HG03575 (cell line): ENCODE measurements around the gene CBR3.

Source experiments
- ATAC-seq: cut with Tn5 transposase; IDR thresholded peaks from one replicate; pipeline ENCODE4 v1.9.1; 2021; ENCODE audit not compliant: unreplicated experiment, insufficient number of reproducible peaks, low FRiP score; ENCODE audit errors: extremely low read depth

Gene CBR3

DNA sequence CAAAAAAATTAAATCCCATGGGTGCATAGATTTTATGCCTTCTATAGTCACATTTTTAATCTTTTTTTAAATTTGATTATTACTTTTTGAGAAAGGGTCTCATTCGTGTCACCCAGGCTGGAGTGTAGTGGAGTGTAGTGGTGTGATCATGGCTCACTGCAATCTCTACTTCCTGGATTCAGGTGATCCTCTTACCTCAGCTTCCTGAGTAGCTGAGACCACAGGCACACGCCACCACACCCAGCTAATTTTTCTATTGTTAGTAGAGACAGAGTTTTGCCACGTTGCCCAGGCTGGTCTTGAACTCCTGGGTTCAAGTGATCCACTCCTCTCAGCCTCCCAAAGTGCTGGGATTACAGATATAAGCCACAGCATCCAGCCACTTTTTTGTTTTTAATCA is 10.4 kb downstream of the CBR3 start:
- ATAC-seq: no peak

GRCh38 chr21:36147911-36148310 is 13.0 kb downstream of the CBR3 start:
- no peak for ATAC-seq

DNA sequence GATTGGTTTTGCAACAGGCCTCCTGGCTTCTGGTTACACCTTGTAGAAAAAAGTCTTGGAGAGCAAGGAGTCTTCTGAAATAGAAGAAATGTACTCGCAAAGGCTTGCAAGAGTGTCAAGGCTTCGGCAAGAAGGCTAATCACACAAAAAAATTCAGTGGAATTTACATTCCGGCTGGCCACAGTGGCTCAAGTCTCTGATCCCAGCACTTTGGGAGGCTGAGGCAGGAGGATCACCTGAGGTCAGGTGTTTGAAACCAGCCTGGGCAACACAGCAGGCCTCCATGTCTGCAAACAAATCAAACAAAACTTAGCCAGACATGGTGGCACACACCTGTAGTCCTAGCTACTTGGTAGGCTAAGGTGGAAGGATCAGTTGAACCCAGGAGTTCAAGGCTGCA is 14.0 kb downstream of the CBR3 start:
- ATAC-seq: no peak

- no peak for ATAC-seq
Observed at GRCh38 chr21:36149788-36150711, 15.2 kb downstream of the CBR3 start.

GRCh38 chr21:36155603-36156338 is 20.9 kb downstream of the CBR3 start:
- no peak for ATAC-seq

DNA sequence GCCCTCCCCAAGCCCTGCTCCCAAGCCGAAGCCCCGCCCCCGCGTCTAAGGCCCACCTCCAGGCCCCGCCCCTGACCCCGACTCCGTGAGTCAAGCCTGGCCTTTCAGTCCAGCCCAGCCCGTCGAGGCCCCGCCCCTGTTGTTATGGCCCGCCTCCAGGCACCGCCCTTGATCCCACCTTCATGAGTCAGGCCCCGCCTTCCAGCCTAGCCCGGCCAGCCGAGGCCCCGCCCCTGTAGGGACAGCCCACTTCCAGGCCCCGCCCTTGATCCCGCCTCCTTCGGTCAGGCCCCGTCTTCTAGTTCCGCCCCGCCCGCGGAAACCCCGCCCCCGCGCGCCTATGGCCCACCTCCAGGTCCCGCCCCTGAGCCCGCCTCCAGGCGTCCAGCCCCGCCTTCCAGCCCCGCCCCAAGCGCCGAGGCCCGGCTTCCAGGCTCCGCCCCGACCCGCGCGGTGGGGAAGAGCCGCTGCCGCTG is 21.5 kb downstream of the CBR3 start:
- peak; percentile 34 for ATAC-seq

DNA sequence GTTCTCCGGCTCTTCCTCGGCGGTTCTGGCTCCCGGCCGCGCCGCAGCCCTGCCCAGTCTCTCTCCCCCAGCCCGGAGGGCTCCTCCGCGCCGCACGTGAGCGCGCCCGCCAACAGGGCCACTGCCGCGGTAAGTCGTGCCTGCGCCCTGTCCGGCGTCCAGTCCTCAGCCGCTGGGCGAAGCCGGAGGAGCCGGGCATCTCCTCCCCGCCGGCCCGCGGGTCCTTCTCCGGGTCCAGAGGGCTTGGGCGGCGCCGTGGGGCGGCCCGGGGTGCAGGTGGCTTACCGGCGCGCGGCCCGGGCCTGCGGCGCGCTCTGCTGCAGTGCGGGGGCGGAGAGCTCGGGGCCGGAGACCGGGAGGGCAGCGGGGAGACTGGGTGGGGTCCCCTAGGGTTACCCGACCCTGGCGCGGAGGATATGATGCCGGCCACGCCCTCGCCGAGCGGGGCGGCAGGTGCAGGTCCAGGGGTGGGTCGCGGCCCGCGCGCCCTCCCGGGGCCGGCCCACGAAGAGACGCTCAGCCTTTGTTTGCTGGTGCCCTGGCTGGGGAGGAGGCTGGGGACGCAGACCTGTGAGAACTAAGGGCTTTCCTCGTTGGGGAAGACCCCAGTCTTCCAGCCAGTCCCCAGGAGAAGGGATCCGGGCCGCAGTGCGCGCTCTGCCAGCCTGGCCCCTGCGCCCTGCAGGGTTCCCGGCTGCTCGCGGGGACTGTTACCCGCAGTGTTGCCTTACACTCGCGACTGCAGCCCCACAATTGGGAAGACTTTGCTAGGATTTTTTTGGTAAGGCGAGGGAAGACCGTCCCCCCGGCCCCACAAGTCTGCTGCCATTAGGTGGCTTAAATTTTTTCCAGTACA is 22.2 kb downstream of the CBR3 start, which contains the start of gene DOP1B:
TSS of gene DOP1B (plus strand) at position 10 of the 856 bp plus-strand sequence. CDS start 7,910 bp downstream, outside the sequence.
- no peak for ATAC-seq

DNA sequence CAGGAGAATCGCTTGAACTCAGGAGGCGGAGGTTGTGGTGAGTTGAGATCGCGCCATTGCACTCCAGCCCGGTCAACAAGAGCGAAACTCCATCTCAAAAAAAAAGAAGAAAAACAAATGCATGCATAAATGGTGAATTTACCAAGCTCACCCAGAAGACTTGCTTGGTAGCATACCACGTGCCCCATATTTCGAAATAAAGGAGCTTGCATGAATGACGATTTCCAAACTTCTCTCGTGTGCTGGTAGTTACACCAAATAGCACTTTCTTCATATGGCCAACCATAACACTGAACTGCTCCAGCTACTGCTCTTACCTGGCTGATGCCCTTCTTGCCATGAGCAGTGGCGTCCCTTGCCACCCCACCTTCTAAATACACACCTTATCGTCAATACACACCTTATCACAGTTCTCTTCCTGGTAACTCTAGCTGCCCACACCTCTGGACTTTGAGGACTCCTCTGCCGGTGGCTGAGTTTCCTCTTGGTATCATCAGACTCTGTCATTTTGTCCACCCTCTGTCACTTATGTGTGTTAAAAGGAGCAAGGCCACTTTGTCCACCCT is 24.6 kb downstream of the CBR3 start:
- no peak for ATAC-seq

DNA sequence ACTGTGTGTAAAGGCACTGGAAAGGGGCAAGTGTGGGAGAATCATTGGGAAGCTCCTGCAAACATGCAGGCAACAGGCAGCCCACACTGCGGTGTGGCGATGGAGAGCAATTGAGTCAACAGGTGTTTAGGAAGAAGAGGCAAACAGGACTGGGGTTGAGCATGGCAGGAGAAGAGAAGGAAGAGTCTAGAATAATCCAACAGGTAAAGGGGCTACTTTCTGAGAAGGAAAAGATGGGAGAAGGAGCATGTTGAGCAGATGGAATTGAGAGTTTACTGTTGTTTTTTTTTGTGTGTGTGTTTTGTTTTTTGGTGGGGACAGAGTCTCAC is 25.9 kb downstream of the CBR3 start:
- ATAC-seq: no peak

DNA sequence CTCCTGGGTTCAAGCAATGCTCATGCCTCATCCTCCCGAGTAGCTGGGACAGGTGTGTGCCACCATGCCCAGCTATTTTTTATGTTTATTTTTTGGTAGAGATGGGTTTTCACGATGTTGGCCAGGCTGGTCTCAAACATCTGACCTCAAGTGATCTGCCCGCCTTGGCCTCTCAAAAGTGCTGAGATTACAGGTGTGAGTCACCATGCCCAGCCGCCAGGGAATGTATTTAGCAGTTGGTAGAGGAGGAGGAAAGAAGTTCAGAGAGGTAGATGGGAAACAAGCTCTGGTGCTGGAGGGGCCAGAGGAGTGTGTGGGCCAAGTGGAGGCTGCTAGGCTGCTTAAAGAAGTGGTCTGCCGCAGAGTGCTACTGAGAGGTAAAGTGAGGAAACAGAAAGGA is 27.8 kb downstream of the CBR3 start:
- no peak for ATAC-seq

DNA sequence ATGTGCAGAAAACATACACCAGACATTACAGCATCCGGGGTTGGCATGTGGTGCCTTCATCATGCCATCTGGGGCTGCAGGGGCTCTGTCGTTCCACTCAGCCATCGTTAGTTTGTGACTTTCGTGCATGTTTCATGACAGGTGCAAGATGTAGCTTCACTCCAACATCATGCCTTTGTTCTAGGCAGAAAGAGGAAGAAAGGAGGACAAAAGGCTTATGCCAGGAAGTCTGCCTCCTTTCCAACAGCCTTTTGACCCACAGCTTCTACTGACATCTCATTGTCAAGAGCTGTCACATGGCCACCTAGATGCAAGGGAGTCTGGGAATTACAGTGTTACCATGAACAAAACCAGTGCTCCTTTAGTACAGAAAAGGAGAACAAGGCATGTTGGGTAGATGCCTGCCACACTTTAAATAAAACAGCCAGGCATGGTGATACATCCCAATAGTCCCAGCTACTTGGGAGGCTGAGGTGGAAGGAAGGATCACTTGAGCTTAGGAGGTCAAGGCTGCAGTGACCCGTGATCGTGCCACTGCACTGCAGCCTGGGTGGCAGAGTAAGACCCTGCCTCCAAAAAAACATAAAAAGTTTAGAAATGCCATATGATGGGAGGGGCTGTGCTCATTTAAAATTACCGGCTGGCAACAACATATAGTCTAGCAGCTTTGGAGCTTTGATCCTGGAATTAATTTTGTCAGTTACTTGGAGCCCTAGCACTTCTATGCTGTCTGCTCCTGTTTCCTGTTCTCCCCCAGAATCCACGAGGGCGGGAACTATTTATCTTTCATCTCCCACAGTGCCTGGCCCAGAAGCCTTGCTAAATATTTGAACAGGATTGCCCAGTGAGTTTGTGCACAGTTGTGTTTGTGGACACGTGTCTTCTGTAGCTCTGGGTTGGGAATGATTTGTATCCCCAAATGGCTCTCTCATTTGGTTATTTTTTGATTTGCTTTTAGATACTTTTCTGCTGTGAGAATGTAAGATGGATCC is 29.2 kb downstream of the CBR3 start:
- ATAC-seq: no peak

DNA sequence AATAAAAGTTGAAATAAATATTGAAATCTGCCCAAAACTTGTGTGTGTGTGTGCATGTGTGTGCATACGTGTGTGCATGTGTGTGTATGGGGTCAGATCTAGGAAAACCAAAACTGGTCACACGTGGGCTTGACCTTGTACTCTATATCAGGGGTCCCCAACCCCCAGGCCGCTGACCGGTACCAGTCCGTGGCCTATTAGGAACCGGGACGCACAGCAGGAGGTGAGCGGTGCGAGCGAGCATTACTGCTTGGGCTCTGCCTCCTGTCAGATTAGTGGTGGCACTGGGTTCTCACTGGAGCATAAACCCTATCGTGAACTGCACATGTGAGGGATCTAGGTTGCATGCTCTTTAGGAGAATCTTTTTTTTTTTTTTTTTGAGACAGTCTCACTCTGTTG is 30.5 kb downstream of the CBR3 start:
- ATAC-seq: no peak

- ATAC-seq: no peak
Observed at GRCh38 chr21:36166705-36167104, 31.8 kb downstream of the CBR3 start.

GRCh38 chr21:36167541-36167940 is 32.7 kb downstream of the CBR3 start:
- ATAC-seq: no peak

- no peak for ATAC-seq
Observed at GRCh38 chr21:36169470-36170128, 34.7 kb downstream of the CBR3 start.

- ATAC-seq: no peak
Observed at GRCh38 chr21:36170823-36171222, 35.9 kb downstream of the CBR3 start.

DNA sequence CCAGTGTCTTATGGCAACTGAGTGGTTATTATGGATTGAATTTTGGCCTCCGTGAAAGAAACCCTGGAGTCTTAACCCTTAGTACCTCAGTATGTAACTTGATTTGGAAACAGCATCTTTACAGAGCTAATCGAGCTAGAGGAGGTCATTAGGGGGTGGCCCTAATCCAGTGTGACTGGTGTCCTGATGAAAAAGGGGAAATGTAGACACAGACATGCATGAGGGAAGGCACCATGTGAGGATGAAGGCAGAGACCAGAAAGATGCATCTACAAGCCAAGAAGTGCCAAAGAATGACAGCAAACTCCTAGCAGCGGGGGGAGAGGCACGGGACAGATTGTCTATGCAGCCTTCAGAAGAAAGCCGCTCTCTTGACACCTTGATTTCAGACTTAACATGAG is 36.5 kb downstream of the CBR3 start:
- no peak for ATAC-seq
